Breast epithelium (tissue), 4 donors: ENCODE measurements around the gene SPANXN4. TPM values are rescaled to one million over a fixed set of nuclear protein-coding genes. Genes with fewer than 3 reads are reported as not detected.

Experiments
- DNase-seq, 2 donors: peaks; one replicate each; pipeline ENCODE4 v3.0.0-alpha.2; 2019; ENCODE audit warnings: low spot score in 2 of 2
- H3K27ac ChIP-seq, 2 donors: fragments of 200-600 bp; sonication (generic) in 1 of 2; one replicate each; pipeline ENCODE4 v1.5.1; 2016 to 2019; ENCODE audit warnings: mild to moderate bottlenecking in 1 of 2
- H3K27me3 ChIP-seq, 2 donors: fragments of 200-600 bp; sonication (generic) in 1 of 2; one replicate each; pipeline versions ENCODE4 v1.5.1 to v1.6.0; 2017 to 2019; ENCODE audit warnings: control low read depth in 1 of 2, mild to moderate bottlenecking in 1 of 2
- H3K36me3 ChIP-seq: fragments of 200-600 bp; one replicate; pipeline ENCODE4 v1.5.1; 2019
- H3K4me1 ChIP-seq, 2 donors: fragments of 200-600 bp; sonication (generic); one replicate each; pipeline ENCODE4 v1.5.1; 2016 to 2019; ENCODE audit warnings: control low read depth in 1 of 2
- H3K4me3 ChIP-seq, 3 donors: fragments of 200-600 bp; sonication (generic); 1 replicate in 2 of 3; 2 replicates in 1 of 3; pipeline ENCODE4 v1.5.1; 2016 to 2019; ENCODE audit warnings: mild to moderate bottlenecking in 3 of 3, moderate library complexity in 2 of 3
- H3K9me3 ChIP-seq, 2 donors: fragments of 200-600 bp; sonication (generic) in 1 of 2; one replicate each; pipeline ENCODE4 v1.5.1; 2016 to 2019; ENCODE audit warnings: control low read depth in 1 of 2
- CTCF ChIP-seq, 3 donors: fragments of 450-650 bp; IDR thresholded peaks; one replicate each; pipeline ENCODE4 v1.5.1; 2016 to 2017; ENCODE audit warnings: antibody characterized with exemption in 3 of 3, mild to moderate bottlenecking in 3 of 3, moderate library complexity in 3 of 3
- POLR2A ChIP-seq: fragments of 450-650 bp; IDR thresholded peaks from one replicate; pipeline ENCODE4 v1.6.1; 2016; ENCODE audit warnings: antibody characterized with exemption, mild to moderate bottlenecking, moderate library complexity
- POLR2AphosphoS5 ChIP-seq, 3 donors: sonication (generic); formaldehyde crosslinking; IDR thresholded peaks; one replicate each; pipeline ENCODE4 v1.6.1; 2017; ENCODE audit warnings: antibody characterized with exemption in 3 of 3
- intact Hi-C: fragments of 100-400 bp; cut with DNase I; formaldehyde crosslinking; loops from one replicate; pipeline ENCODE4 v1.15.1; 2023; ENCODE audit warnings: low total_unique reads
- total RNA-seq, 3 donors: library from RNA; depleted of rRNA; stranded (reverse); fragments of >200 nt; gene quantifications; one replicate each; pipeline ENCODE4 v1.1.0, GENCODE V29; 2016

The SPANXN4 gene
- total RNA-seq, 3 donors from 2014 or later: not detected

- intact Hi-C loops: no loop called here
- H3K27ac ChIP-seq: no peak overlapping the region
- peaks cover 0 to 7% of the 10 kb centered on the region in 2 donors for H3K9me3 ChIP-seq
- peaks cover 0 to 7% of the 10 kb centered on the region in 2 donors for H3K27me3 ChIP-seq
- no peaks in the 10 kb centered on the region for H3K4me1 ChIP-seq
- no peak for DNase-seq
- no peak overlapping the region for H3K4me3 ChIP-seq
- H3K36me3 ChIP-seq: no peaks in the 10 kb centered on the region
- TF ChIP-seq CTCF (IDR thresholded peaks at IDR 0.05) (no peak), POLR2A (no peak), POLR2AphosphoS5 (IDR thresholded peaks at IDR 0.05) (no peak)
Measured at GRCh38 chrX:143047511-143047910, 21.8 kb downstream of the SPANXN4 start.

- intact Hi-C loops: no loop called here
- H3K27me3 ChIP-seq: no peaks in the 10 kb centered on the region
- no peak for DNase-seq
- no peaks in the 10 kb centered on the region for H3K9me3 ChIP-seq
- no peak overlapping the region for H3K27ac ChIP-seq
- H3K36me3 ChIP-seq: no peaks in the 10 kb centered on the region
- no peaks in the 10 kb centered on the region for H3K4me1 ChIP-seq
- no peak overlapping the region for H3K4me3 ChIP-seq
- no peak for TF ChIP-seq POLR2AphosphoS5 (IDR thresholded peaks at IDR 0.05)
- no peak for TF ChIP-seq POLR2A
- no peak for TF ChIP-seq CTCF (IDR thresholded peaks at IDR 0.05)
Measured at GRCh38 chrX:143058120-143058519, 32.4 kb downstream of the SPANXN4 start.

DNA sequence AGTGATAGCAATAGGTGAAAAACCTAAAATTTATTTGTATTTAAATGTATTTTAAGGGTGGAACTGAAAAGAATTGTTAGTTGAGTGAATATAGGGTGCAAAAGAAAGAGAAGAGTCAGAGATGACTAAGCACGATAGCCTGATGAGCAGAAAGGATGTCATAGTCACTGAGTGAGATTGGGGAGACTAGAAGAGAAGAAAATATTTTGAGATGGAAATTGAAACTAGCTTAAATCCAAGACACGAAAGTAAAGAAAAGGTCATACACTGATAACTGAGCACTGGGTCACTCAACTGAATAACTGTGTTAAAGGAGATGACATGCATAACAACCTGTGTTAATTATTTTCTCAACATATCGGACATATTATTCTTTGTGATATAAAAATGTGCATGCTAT lies 55.5 kb downstream of the SPANXN4 start:
- Histone ChIP-seq H3K27me3 (no peaks in the 10 kb centered on the region), H3K4me3 (no peak overlapping the region), H3K27ac (no peak overlapping the region), H3K4me1 (no peaks in the 10 kb centered on the region), H3K36me3 (no peaks in the 10 kb centered on the region), H3K9me3 (no peaks in the 10 kb centered on the region)
- TF ChIP-seq POLR2AphosphoS5 (IDR thresholded peaks at IDR 0.05) (no peak), POLR2A (no peak), CTCF (IDR thresholded peaks at IDR 0.05) (no peak)
- intact Hi-C loops: no loop called here
- DNase-seq: no peak

- peaks cover 0 to 5% of the 10 kb centered on the region in 2 donors for H3K27me3 ChIP-seq
- no peaks in the 10 kb centered on the region for H3K4me1 ChIP-seq
- H3K36me3 ChIP-seq: no peaks in the 10 kb centered on the region
- TF ChIP-seq CTCF (IDR thresholded peaks at IDR 0.05) (no peak), POLR2AphosphoS5 (IDR thresholded peaks at IDR 0.05) (no peak), POLR2A (no peak)
- DNase-seq: no peak
- no peak overlapping the region for H3K27ac ChIP-seq
- H3K9me3 ChIP-seq: no peaks in the 10 kb centered on the region
- no peak overlapping the region for H3K4me3 ChIP-seq
- intact Hi-C loops: no loop called here
Measured at GRCh38 chrX:143082537-143082936, 56.8 kb downstream of the SPANXN4 start.
